ENCODE results near the gene L3MBTL3. TPM values are rescaled to one million over a fixed set of nuclear protein-coding genes. Genes with fewer than 3 reads are reported as not detected.
"Not testable (repeated sequence)": the region's sequence is repeated elsewhere in the genome, so short reads cannot be mapped to it uniquely, and the experiment has no call there.

L3MBTL3 gene
- polyA plus RNA-seq, 1 experiment: 23.2 TPM

DNA sequence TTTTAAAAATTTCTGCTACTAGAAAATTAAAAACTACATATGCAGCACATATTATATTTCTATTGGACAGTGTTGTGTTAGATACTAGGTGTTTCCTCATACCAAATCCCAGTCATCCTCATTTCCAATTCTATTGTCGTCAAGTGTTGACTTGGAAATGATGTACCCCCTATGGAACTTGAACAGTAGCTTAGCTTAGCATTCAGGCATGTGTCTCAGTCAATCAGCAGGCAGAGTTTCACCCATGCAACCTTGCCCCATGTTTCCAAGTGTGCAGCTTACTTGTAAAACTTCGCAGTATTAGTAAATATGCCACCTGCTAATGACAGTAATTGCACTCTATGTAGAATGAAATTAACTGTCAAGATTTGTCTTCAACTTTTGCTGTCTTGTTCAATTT lies 144.9 kb downstream of the L3MBTL3 start:
- no peak for DNase-seq (ENCODE audit: low read depth, low spot score)
- Histone ChIP-seq H3K27ac (ENCODE audit: low read depth, low read length) (no peak overlapping the region), H3K27me3 (ENCODE audit: control insufficient read depth, insufficient read depth, low read length) (no peaks in the 10 kb centered on the region), H3K4me3 (ENCODE audit: low read depth, low read length) (no peak overlapping the region), H3K9me3 (ENCODE audit: control insufficient read depth, insufficient read depth, low read length) (peaks cover 5% of the 10 kb centered on the region; the same call in 1 of the 2 replicates)
- CTCF ChIA-PET: no interaction called here
- POLR2A ChIA-PET: no interaction called here
- TF ChIP-seq, protein P1, sequence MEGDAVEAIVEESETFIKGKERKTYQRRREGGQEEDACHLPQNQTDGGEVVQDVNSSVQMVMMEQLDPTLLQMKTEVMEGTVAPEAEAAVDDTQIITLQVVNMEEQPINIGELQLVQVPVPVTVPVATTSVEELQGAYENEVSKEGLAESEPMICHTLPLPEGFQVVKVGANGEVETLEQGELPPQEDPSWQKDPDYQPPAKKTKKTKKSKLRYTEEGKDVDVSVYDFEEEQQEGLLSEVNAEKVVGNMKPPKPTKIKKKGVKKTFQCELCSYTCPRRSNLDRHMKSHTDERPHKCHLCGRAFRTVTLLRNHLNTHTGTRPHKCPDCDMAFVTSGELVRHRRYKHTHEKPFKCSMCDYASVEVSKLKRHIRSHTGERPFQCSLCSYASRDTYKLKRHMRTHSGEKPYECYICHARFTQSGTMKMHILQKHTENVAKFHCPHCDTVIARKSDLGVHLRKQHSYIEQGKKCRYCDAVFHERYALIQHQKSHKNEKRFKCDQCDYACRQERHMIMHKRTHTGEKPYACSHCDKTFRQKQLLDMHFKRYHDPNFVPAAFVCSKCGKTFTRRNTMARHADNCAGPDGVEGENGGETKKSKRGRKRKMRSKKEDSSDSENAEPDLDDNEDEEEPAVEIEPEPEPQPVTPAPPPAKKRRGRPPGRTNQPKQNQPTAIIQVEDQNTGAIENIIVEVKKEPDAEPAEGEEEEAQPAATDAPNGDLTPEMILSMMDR (IDR thresholded peaks at IDR 0.05; ENCODE audit: low read depth, low read length): no peak

GRCh38 chr6:130164251-130164650 lies 145.9 kb downstream of the L3MBTL3 start:
- CTCF ChIA-PET: no interaction called here
- TF ChIP-seq, protein P1 (IDR thresholded peaks at IDR 0.05; ENCODE audit: low read depth, low read length): no peak
- Histone ChIP-seq H3K4me3 (ENCODE audit: low read depth, low read length) (no peak overlapping the region), H3K9me3 (ENCODE audit: control insufficient read depth, insufficient read depth, low read length) (no peaks in the 10 kb centered on the region), H3K27me3 (ENCODE audit: control insufficient read depth, insufficient read depth, low read length) (no peaks in the 10 kb centered on the region), H3K27ac (ENCODE audit: low read depth, low read length) (no peak overlapping the region)
- no peak for DNase-seq (ENCODE audit: low read depth, low spot score)
- POLR2A ChIA-PET: no interaction called here

DNA sequence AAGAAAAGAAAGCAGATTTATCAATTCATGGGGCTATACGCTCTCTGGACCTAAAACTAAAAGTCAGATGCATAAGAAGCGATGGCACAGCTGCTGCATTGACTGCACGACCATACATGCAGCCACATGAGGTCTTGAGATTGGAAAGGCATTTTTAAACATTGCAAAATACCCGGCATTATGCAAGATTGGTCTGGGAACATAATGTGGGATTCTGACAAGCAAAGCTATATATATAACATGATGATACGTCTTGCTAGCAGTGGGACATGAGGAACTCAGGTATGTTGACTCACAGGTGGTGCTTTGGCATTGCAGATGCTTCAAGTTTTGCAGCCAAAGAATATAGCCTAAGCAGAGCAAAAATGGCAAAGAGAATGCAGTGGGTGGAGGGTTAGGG lies 149.3 kb downstream of the L3MBTL3 start:
- H3K4me3 ChIP-seq (ENCODE audit: low read depth, low read length): no peak overlapping the region
- TF ChIP-seq, protein P1 (IDR thresholded peaks at IDR 0.05; ENCODE audit: low read depth, low read length): no peak
- ChIA-PET CTCF (no interaction called here), POLR2A (no interaction called here)
- no peaks in the 10 kb centered on the region for H3K27me3 ChIP-seq (ENCODE audit: control insufficient read depth, insufficient read depth, low read length)
- DNase-seq (ENCODE audit: low read depth, low spot score): peak; percentile 67
- H3K27ac ChIP-seq (ENCODE audit: low read depth, low read length): no peak overlapping the region
- H3K9me3 ChIP-seq (ENCODE audit: control insufficient read depth, insufficient read depth, low read length): no peaks in the 10 kb centered on the region

- H3K27me3 ChIP-seq (ENCODE audit: control insufficient read depth, insufficient read depth, low read length); H3K4me3 ChIP-seq (ENCODE audit: low read depth, low read length); H3K27ac ChIP-seq (ENCODE audit: low read depth, low read length); DNase-seq (ENCODE audit: low read depth, low spot score); POLR2A ChIA-PET; CTCF ChIA-PET; H3K9me3 ChIP-seq (ENCODE audit: control insufficient read depth, insufficient read depth, low read length): not testable (repeated sequence)
Measured at GRCh38 chr6:130170160-130170559, 151.8 kb downstream of the L3MBTL3 start.

DNA sequence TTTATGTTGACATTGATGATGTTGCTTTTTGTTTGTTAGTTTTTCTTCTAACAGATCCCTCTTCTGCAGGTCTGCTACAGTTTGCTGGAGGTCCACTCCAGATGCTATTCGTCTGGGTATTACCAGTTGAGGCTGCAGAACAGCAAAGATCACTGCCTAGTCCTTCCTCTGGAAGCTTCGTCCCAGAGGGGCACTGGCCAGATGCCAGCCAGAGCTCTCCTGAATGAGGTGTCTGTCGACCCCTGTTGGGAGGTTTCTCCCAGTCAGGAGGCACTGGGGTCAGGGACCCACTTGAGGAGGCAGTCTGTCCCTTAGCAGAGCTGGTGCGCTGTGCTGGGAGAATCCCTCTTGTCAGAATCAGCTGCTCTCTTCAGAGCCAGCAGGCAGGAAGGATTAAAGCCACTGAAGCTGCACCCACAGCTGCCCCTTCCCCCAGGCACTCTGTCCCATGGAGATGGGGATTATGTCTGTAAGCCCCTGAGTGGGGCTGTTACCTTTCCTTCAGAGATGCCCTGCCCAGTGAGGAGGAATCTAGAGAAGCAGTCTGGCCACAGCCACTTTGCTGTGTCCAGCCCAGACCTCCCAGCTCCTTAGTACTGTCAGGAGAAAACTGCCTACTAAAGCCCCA lies 155.1 kb downstream of the L3MBTL3 start:
- H3K4me3 ChIP-seq (ENCODE audit: low read depth, low read length); H3K27ac ChIP-seq (ENCODE audit: low read depth, low read length); H3K9me3 ChIP-seq (ENCODE audit: control insufficient read depth, insufficient read depth, low read length); POLR2A ChIA-PET; CTCF ChIA-PET; DNase-seq (ENCODE audit: low read depth, low spot score); H3K27me3 ChIP-seq (ENCODE audit: control insufficient read depth, insufficient read depth, low read length): not testable (repeated sequence)

GRCh38 chr6:130176378-130176777 lies 158.0 kb downstream of the L3MBTL3 start:
- H3K27me3 ChIP-seq (ENCODE audit: control insufficient read depth, insufficient read depth, low read length): no peaks in the 10 kb centered on the region
- TF ChIP-seq, protein P1 (IDR thresholded peaks at IDR 0.05; ENCODE audit: low read depth, low read length): no peak
- ChIA-PET CTCF (no interaction called here), POLR2A (no interaction called here)
- no peaks in the 10 kb centered on the region for H3K9me3 ChIP-seq (ENCODE audit: control insufficient read depth, insufficient read depth, low read length)
- H3K27ac ChIP-seq (ENCODE audit: low read depth, low read length): no peak overlapping the region
- no peak overlapping the region for H3K4me3 ChIP-seq (ENCODE audit: low read depth, low read length)
- no peak for DNase-seq (ENCODE audit: low read depth, low spot score)

Measured in AG04450 (cell line).